EH (cell line): ENCODE data around the gene SH3RF2.
A peak's percentile ranks its signal among the peaks of the same experiment; 100 is the strongest.

Source experiments
- DNase-seq: peaks from one replicate; pipeline ENCODE4 v3.0.0-alpha.2; 2015; ENCODE audit warnings: low read depth

SH3RF2 gene

DNA sequence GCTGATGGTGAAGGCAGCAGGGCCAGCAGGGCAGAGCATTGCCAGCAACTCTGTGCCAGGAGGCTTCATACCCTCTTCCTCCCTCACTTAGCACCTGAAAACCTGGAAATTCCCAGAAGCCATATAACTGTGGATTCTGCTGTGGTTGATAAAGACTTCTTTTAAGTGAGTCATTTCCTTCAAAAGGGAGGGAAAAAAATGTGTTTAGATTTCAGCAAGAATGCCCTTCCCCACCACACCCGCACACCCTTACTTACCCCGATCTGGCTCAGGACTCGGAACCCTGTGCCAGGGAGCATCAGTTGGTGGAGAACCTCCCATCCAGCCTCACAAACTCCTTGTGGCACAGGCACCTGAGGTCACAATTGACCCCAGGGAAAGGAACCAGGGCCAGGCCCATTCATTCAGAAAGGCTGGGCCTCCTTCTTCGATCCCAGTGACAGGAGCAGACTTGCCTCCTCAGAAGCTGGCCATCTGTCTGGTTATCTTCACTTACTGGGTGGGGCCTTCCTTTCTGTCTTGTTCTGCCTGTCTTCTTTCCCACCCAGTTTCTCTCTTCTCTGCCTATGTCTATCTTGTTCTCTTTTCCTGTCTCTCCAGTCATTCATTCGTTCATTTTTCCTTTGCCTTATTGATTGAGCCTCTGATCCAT is 106.4 kb downstream of the SH3RF2 start:
- peak; percentile 73 for DNase-seq

DNA sequence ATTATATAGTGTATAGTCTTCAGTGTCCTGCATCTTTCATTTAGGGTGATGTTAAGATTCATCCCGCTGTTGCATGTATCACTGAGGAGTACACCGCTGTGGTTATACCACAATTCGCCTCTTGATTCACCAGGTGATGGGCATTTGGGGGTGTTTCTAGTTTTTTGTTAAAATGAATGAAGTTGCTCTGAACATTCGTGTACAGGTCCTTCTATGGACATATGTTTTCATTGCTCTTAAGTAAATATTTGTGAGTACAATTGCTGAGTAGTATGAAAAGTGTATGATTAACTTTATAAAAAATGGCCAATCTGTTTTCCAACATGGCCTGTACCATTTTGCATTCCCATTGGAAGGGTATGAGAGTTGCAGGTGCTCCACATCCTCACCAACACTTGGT is 107.3 kb downstream of the SH3RF2 start:
- DNase-seq: no peak

DNA sequence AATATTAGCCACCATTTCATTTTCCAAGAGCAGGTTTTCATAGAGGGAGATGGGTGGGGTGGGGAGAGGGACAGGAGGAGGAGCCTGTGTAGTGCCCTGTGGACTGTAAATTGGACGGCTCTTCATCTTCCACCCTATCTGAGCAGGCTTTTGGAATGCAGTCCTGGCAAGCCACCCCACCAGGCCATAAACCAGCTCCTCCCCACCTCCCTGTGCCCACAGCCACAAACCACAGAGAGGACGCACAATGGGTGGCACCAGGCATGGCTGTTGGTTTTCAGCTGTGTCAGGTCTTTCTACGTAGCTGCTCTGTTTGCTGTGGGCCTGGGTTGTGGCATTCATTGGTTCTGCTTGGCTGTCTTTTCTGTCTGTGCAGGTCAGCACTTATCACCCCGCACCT is 111.0 kb downstream of the SH3RF2 start:
- DNase-seq: no peak

DNA sequence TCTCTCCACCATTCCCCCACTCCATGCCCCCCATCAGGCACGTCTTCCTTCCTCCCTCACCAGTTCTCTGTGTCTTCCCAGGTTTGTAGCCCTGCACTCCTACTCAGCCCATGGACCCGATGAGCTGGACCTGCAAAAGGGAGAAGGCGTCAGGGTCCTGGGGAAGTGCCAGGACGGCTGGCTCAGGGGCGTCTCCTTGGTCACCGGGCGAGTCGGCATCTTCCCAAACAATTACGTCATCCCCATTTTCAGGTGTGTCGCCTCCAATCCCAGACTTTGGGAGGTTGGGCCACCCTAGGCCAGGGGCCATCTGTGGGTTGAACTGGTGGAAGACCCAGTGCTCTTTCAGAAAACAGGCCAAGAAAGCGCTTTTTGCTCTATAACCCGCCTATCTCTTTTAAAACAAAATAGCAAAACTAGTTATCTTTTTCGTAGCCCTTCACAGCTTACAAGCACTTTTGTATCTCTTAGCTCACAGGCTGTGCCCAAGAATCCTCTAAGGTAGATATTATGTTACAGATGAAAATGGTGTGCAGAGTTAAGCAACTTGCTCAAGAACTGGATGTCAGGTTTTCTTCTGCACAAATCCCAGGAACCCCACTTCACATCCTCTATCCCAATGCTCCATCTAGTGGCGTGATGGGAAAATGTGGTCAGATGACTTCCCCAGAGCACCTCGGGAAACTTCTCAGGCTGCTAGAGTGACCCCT is 112.8 kb downstream of the SH3RF2 start:
- peak; percentile 77 for DNase-seq

DNA sequence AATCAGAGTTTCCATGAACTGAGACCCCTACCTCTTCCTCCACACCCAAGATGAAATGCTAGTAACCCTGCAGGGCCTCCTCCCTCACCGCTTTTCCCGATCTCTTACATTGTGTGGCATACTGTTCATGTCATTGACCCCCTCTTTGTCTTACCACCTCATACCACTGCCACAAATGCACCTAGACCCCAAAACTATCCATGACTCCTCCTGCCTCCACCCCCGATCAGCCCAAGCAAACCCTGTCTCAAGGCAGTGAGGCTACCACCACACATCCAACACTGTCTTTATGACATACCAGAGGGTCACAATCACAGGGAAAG is 113.3 kb downstream of the SH3RF2 start:
- no peak for DNase-seq

DNA sequence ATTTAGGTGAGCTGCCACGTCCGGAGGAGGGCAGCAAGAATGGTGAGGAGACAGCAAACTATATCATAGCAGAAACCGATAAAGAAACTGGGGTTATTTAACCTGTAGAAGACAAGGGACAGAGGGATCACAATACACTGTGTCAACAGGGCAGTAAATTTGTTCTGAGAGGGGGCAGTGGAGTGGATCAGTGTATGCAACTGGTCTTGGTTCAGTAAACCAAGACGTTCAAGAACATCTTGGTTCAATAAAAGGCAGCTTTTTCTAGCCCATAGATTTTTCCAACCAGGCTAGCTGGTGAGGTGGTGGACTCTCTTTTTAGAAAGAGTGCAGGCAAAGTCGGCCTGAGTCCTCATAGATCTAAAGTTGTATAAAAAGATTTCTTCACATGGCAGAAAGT is 113.7 kb downstream of the SH3RF2 start:
- no peak for DNase-seq

DNA sequence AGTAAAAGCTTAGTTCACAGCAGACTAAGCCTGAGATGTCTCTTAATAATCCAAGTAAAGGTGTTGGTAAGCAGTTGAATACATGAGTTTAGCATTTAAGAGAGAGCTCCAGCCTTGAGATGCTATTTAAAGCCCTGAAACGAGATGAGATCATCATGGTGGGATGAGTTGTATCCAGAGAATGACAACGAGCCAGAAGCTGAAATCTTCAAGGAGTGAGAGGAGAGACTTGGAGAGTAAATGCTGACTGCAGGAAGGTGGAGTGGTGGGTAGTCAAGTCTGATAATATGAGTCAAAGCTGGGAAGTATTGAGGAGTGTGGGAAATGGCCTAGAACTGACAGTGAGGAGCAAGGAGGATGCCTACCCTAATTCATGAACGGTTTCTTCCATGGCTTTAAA is 115.3 kb downstream of the SH3RF2 start:
- peak; percentile 76 for DNase-seq

DNA sequence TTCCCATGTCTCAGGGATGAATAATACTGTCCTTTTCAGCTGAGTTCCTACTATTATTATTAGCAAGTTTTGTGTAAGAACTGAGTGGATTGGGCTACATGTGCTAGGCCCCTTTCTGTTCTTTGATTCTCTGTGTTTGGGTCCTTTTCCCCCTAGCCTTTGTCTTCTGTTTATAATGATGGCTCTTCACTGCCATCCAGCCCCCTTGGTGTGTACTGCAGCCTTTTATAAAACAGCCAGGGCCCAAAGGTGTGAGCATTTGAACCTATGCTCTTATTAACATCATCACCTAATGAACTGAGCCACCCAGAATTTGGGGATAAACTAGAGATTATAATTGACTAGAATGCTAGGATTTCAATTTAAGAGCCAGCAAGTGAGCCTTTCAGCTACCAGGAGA is 116.4 kb downstream of the SH3RF2 start:
- no peak for DNase-seq

DNA sequence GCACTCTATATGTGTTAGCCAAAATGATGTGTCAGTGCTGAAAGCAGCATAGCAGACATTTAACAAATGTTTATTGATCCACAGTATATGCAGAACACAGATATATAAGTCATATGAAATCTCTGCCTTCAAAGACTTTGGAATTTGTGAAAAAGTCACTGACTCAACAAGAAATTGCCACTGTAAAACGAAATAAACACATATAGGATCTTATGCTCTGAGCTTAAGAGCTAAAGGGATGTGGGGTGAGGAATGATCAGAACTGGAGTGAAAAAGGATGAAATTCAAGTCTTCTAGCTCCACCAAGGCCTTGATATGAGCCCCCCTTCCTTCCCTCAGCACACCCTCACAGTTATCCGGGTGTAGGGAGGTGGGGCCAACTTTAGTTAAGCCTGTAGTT is 119.1 kb downstream of the SH3RF2 start:
- DNase-seq: no peak

DNA sequence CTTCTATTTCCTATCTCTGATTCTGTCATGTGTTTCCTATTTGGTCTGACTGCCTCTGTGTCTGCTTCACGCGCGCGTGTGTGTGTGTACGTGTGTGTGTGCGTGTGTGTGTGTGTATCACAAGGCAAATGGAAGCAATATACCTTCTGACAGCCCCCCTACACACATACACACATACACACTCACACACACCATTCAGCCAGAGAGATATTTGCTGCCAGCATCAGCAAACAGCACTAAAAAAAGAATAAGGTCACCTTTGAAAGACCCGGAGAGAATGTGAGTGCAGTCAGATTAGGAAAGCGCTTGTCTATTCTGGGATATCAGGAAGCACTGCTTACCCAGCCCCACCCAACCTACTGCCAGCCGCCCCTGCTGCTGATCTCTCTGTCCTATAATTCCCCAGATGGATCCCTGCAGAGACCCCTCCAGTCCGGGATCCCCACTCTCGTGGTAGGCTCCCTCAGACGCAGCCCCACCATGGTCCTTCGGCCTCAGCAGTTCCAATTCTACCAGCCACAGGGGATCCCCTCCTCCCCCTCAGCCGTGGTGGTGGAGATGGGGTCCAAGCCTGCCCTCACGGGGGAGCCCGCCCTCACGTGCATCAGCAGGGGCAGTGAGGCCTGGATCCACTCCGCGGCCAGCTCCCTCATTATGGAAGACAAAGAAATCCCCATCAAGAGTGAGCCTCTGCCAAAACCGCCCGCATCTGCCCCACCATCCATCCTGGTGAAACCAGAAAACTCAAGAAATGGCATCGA is 123.3 kb downstream of the SH3RF2 start:
- no peak for DNase-seq

DNA sequence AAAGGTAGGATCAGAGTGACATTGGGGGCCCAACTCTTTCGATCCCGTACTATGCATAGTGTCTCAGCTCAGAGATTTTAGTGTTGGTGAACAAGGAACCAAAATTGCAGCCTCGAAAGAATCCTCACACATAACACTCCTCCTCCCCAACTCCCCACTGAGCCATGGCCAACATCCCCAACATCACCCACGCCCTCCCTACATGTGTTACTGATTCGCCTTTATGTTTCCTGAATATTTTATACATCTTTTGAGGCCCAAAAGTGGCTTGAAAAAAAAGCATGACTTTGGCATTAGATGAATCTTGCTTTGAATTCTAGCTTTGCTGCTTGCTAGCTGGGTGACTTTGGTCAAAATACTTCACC is 123.8 kb downstream of the SH3RF2 start:
- no peak for DNase-seq

DNA sequence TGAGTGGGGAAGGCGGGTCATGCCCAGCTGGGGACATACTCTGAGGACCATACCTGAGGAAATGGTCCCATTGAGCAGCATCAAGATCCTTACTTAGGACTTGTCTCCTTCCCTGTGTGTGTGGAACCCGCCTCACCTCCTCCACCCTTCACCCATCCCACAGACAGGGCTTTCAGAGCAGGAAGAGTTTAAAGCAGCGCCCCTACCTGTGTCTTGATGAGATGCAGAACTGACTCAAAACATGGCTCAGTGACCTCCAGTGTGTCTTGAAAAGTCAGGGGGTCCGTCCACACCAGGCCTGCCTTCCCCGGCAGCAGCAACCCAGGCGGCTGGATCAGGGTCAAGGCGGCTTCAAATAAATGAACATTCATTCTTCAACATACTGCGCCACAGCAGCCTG is 130.6 kb downstream of the SH3RF2 start:
- no peak for DNase-seq

DNA sequence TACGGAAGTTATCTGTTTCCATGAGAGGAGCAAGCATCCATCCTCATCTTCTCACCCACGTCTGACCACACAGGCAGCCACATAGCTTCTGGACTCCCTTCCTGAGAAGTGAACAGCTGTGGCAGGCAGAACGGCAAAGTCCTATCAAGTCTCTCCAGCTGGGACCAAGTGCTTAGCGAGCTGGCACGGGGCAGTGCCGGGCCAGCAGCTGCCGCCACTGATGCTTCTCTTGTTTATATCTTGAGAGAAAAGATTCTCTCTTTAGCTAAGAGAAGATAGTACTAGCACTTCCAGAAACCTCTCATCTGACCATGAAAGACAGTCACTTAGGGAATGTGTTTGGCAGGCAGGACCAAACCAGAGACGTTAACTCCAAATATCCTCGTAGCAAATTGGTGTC is 131.8 kb downstream of the SH3RF2 start:
- no peak for DNase-seq

DNA sequence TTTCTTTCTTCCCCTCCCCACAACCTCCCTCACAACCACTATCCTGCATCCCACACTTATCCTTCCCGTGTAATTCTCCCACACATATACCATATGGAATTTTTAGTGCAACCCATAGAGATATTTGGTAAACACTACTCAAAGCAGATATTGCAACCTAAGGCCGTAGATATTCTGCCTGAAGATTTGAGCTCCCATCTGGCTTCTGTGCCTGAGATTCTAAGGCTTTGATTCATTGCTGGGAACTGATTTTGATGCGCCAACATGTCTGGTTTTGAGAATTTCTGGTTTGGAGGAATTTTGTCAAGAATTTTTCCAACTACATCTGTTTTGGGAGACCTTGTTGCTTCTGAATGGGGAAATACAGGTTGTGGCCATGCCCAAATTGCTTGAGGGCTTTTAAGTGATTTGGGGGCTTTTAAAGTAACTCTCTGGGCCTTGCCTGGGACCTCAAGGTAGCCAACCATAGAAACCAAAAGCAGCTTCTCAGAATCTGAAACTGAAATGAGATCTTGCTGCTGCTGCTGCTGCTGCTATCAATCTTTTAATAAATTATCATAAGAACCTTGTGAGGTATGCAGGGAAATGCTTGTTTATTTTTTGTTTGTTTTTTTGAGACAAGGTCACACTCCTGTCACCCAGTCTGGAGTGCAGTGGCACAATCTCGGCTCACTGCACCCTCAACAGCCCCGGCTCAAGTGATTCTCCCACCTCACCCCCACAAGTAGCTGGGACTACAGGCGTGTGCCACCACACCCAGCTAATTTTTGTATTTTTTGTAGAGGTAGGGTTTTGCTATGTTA is 132.8 kb downstream of the SH3RF2 start:
- no peak for DNase-seq

DNA sequence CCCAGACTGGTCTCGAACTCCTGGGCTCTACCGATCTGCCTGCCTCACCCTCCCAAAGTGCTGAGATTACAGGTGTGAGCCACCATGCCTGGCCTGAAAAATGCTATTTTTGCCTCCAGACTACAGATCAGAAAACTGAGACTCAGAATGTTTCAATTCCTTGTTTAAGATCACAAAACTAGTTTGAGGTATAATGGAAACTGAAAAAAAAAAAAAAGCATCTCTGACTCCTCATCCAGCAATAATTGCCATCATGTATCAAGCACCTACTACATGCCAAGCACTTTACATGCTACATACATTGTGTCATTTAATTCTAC is 133.4 kb downstream of the SH3RF2 start:
- DNase-seq: no peak

DNA sequence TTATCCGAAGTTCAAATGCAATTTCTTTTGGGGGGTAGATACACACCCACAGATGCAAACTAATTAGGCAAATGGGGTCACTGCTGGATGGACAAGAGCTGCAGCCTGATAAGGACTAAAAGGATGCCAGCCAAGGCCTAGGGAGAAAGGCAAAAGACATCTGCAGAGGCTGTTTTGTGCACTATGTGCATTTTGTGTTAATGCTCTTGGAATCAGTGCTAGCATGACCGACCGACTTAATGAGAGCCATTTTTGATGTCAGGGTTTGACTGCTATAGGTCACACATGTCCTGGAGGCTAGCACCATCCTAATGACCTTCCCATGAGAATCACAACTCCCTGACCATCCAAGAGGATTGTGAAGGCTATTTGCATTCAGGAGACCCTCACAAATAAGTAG is 134.4 kb downstream of the SH3RF2 start:
- DNase-seq: no peak

DNA sequence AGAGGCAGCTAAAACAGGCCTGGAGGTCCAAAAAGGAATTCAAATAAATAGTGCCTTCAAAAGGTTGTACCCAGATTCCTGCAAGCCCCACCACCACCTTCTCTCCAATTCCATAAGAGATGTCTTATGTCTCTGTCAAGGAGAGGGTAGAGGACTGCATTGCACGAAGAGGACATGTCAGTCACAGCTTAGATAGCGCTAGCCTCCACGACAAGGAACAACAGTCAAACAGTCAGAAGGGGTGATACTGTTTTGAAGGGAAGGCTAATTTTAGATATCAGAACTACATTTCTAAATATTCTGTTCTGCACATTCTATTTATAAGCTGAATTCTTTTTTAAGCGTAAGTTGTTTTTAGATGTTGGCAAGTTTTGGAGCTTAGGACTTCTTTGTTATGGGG is 134.8 kb downstream of the SH3RF2 start:
- no peak for DNase-seq

DNA sequence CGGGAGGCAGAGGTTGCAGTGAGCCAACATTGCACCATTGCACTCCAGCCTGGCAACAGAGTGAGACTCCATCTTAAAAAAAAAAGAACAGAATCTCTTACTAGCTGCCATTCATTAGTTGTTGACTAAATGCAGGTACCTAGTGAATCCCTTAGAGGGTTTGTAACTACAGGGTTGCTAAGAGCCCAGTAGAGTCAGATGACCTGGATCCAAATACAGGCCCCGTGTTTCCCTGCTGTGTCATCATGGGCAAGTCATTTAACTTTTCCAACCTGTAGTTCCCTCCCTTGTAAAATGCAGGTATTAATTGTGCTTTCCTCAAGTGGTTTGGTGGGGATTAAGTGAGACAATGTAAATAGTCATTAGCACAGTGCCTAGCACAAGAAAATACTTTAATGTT is 136.2 kb downstream of the SH3RF2 start:
- no peak for DNase-seq

DNA sequence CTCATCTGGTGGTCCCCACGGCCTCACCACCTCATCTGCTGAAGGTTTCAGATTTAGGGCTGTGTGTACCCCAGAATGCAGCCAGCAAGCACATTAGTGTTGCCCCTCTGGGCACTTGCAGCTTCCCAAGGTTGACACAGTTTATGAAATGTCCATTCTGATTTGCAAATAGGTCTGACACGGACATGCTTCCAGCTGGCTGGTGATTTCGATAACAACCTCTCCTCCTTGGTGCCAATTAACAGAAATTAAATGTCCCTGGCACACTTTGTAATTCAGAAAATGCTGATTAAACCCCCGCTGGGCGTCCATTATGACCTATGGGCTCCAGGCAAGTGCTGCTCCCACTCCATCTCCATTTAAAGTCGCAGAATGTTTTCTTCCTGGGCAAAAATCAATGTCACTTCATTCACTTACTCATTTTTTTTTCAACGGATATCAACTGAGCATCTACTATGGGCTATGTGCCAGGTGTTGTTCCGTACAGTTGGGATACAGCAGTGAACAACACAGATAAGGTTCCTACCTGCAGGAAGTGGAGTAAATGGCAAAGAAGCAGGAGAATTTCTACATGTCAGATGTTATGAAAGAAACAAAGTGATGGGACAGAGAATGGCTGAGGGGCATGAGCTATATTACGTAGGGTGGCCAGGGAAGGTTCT is 137.0 kb downstream of the SH3RF2 start:
- no peak for DNase-seq

DNA sequence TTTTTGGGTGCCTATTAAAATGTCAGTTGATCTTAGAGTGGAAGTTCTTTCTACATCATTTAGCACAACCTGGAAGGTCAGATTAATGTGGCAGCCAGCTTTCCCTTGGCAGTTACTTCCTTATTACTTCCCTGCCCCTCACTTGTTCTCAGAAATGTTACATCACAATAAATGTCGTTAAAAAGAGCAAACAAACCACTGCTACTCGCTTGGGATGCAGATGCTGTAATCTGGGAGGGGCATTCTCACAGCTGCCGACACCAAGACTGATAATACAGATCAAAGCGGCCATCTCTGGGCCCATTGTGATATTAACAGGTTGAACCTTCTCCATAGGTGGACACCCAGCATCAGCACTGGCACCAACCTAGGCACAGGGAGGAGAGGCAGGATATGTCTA is 139.7 kb downstream of the SH3RF2 start:
- no peak for DNase-seq

DNA sequence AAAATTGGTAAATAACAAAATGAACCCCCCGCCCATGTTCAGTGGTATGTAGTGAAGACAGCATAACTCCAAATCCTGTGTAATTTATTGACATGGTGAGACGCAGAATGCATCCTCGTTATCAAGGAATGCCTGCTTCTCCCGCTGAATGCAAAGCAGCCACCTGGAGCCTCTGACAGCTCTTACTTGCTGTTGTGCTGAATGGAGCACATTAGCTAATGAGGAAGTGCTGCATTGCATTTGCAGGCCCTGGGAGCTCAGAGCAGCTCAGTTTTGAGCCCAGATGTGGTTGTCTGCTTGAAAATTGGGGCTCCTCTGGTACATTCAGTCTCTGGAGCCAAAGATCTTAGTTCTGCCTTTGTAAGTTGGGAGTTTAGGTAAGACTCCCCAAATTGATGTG is 140.1 kb downstream of the SH3RF2 start:
- DNase-seq: no peak

DNA sequence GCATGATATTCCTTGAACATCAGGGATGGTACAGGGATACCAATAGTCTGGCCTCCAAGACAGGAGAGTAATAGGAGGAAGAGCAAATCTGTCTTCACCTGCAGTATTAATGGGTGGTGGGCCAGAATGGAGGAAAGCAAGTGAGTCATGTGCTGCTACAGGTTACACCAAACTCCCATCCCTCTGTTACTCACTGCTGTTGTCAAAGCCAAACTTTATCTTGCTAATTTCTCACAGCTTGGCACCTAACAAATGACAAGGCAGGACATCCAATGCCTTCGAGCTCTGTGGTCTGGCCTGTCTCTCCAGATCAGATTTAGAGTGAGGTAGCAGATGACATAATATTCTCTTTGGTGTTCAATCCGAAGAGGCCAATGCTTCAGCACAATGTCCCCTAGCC is 142.2 kb downstream of the SH3RF2 start:
- no peak for DNase-seq
